Stimulated activated CD4-positive, alpha-beta T cell treated with anti-CD3 and anti-CD28 coated beads, TNF-alpha, amount 100 ng/mL, for 4 hours (primary cell): Measurements from ENCODE around the gene CCNB1IP1.
"Not testable (repeated sequence)": the region's sequence is repeated elsewhere in the genome, so short reads cannot be mapped to it uniquely, and the experiment has no call there.

ENCODE experiments used
- DNase-seq, 3 experiments: peaks; one replicate each; pipeline ENCODE4 v3.0.0-alpha.2; 2020; ENCODE audit warnings: low read depth in 3 of 3

The CCNB1IP1 gene

GRCh38 chr14:20332431-20332787 lies 670 bp downstream of the CCNB1IP1 start:
- no peak for DNase-seq

DNA sequence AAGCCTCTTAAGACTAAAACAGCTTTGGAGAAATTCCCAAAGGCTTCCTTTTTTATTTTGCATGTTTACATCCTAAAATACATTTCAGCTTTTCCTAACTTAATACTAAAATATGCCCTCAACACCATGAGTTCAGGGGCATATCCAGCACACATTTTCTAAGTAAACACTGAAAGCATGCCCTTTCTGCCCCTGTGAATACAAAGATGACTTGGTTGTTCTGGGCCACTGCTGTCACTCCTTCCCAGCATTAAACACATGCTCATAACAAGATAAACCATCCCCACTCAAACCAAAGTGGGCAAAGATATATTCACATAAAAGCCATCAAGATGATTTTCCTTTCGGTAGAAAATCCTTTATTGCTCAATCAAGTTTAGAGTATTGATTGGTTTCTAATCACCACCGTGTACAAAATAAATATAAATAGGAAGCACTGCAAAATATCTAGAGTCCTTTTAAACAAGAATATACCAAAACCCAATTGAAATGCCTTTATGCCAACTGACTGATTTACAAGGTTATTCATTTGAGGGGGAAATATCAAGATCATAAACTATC lies 1.9 kb downstream of the CCNB1IP1 start:
- DNase-seq: no peak

DNA sequence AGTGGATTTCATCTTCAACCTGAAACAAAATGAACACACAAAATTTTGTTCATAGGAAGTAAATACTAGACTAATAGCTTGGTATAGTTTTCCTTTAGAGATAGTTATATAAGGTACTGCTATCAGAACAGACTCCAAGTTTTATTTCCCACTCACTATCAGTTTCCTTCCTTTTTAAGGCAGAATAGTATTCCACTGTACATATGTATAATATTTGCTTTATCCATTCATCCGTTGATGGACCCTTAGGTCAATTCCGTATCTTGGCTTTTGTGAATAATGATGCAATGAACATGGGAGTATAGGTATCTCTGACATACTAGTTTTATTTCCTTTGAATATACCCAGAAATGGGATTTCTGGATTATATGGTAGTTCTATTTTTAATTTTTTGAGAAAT lies 3.7 kb downstream of the CCNB1IP1 start:
- no peak for DNase-seq

DNA sequence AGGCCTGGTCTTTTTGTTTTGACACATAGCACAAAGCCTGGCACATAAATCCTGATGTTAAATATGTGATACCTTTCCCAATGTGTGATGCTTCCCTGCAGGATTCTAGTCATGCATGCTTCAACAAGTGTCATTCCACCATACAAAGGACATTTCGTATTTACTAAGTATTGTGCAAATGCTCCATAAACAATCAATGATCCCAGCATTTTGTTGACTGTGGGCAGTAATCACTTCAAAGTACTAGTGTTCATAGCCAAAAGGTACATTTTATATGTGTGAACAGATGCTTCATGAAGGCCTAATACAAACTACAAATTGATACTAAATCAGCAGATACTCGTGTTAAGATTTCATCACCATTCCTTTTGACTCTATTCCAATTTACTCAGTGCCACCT lies 4.4 kb downstream of the CCNB1IP1 start:
- no peak for DNase-seq

GRCh38 chr14:20327005-20327869 lies 5.8 kb downstream of the CCNB1IP1 start:
- DNase-seq: no peak

GRCh38 chr14:20317720-20318119 lies 15.4 kb downstream of the CCNB1IP1 start:
- no peak for DNase-seq

DNA sequence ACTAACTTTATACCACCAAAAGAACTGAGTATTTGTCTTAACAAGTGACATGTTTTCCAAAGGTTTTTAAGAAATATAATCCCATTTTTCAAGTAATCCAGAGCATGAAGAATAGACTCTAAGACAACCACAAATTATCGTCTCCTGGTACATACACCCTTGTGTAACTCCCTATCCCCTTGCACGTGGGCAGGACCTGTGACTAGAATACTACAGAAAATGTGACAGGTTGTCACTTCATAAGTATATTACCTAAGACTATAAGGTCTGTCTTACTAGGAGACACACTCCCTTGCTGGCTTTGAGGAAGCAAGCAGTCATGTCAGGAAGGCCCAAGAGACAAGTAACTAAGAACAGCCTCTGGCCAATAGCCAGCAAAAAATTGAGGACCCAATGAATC lies 19.1 kb downstream of the CCNB1IP1 start:
- DNase-seq: no peak

DNA sequence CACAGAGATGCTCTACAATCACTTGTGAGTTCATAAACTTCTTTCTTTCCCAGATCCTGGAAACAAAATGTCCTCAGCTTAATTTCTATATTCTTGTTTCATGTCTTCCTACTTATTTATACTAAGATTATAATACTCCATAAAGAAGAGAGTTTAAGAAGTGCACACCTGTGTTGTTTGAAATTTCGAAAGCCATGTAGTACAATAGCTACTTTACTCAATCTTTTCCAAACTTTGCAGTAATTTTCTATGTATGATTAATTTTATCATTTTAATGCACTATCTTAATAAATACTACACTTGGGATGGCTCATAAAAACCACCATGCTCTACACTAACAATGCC lies 27.0 kb downstream of the CCNB1IP1 start:
- DNase-seq: no peak

GRCh38 chr14:20305265-20306078 lies 27.6 kb downstream of the CCNB1IP1 start, which contains the start of gene TTC5:
Gene TTC5, minus strand, starts transcription at chr14:20305951. Its CDS starts 14 bp downstream, at chr14:20305937.
- DNase-seq: peak; percentile 78 to 83 (median 81)

GRCh38 chr14:20302042-20302755 lies 30.9 kb downstream of the CCNB1IP1 start:
- no peak for DNase-seq

GRCh38 chr14:20295067-20295466 lies 38.0 kb downstream of the CCNB1IP1 start:
- no peak for DNase-seq

DNA sequence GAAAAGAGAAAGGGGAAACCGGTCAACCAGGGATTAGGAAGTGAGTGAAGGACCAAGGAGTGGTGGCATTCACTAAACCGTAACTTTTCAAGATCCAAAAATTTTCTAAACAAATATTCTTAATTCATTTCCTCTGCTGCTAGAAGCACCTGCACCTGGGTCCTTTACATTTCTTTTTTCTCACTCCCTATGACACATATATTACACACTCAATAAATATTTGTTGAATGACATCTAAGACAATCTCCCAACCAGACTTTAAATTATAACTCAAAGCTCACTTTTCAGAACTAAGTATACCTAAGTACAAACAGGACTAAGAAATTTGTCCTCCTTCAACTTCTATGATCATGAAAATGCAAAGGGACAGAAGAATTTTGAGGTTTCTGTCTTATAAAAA lies 38.4 kb downstream of the CCNB1IP1 start:
- no peak for DNase-seq

GRCh38 chr14:20281998-20282397 lies 51.1 kb downstream of the CCNB1IP1 start:
- not testable (repeated sequence) for DNase-seq

DNA sequence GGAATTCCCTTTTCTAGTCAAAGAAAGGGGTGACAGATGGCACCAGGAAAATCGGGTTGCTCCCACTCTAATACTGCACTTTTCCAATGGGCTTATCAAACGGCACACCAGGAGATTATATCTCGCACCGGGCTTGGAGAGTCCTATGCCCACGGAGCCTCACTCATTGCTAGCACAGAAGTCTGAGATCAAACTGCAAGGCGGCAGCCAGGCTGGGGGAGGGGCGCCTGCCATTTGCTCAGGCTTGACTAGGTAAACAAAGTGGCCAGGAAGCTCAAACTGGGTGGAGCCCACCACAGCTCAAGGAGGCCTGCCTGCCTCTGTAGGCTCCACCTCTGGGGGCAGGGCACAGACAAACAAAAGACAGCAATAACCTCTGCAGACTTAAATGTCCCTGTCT lies 52.8 kb downstream of the CCNB1IP1 start:
- not testable (repeated sequence) for DNase-seq

GRCh38 chr14:20278414-20278813 lies 54.7 kb downstream of the CCNB1IP1 start:
- no peak for DNase-seq

DNA sequence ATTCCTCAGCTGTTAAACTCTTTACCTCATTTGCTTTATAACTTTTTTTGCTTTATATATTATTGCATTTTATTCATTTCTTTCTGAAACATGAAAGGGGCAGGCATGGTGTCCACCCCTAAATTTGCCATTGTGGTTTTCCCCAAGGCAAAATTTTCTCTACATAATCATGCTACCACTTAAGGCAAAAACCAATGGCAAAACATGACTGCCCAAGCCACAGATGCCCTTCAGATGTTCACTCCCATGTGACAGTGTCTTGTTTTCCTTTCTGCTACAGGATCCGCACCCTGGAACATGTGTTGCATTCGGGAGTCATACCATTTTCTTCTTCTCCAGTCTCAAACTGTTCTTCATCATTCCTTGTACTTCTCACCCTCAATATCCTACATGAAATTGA lies 55.7 kb downstream of the CCNB1IP1 start:
- DNase-seq: no peak

GRCh38 chr14:20274062-20274461 lies 59.0 kb downstream of the CCNB1IP1 start:
- no peak for DNase-seq

GRCh38 chr14:20264361-20264760 lies 68.7 kb downstream of the CCNB1IP1 start:
- DNase-seq: not testable (repeated sequence)

- DNase-seq: no peak
Measured at GRCh38 chr14:20262642-20263128, 70.4 kb downstream of the CCNB1IP1 start.
